Hepatocyte (in vitro differentiated cells): ENCODE results near the gene ADGRB3. TPM values are rescaled to one million over a fixed set of nuclear protein-coding genes. Genes with fewer than 3 reads are reported as not detected.

Experiments
- DNase-seq: peaks from one replicate; pipeline ENCODE4 v3.0.0-alpha.2; 2016; ENCODE audit warnings: low spot score
- H2AFZ ChIP-seq: fragments of 200-600 bp; sonication (generic); 2 replicates; pipeline ENCODE4 v1.6.0; 2016; ENCODE audit warnings: antibody characterized with exemption, mild to moderate bottlenecking
- H3K27ac ChIP-seq: fragments of 200-600 bp; sonication (generic); 2 replicates; pipeline ENCODE4 v1.5.1; 2016; ENCODE audit warnings: mild to moderate bottlenecking
- H3K27me3 ChIP-seq: fragments of 200-600 bp; sonication (generic); 2 replicates; pipeline ENCODE4 v1.6.1; 2016
- H3K36me3 ChIP-seq: fragments of 200-600 bp; sonication (generic); replicated peaks from 2 replicates; pipeline ENCODE4 v1.5.1; 2016; ENCODE audit warnings: low read depth; ENCODE audit not compliant: insufficient read depth
- H3K4me1 ChIP-seq: fragments of 200-600 bp; sonication (generic); 2 replicates; pipeline ENCODE4 v1.5.1; 2016; ENCODE audit warnings: mild to moderate bottlenecking, moderate library complexity; ENCODE audit not compliant: insufficient read depth
- H3K4me2 ChIP-seq: fragments of 200-600 bp; sonication (generic); 2 replicates; pipeline ENCODE4 v1.6.0; 2016
- H3K4me3 ChIP-seq: fragments of 200-600 bp; sonication (generic); 2 replicates; pipeline ENCODE4 v1.5.1; 2016; ENCODE audit warnings: mild to moderate bottlenecking
- H3K79me2 ChIP-seq: fragments of 200-600 bp; sonication (generic); 2 replicates; pipeline ENCODE4 v1.6.0; 2017; ENCODE audit warnings: mild to moderate bottlenecking
- H3K9me2 ChIP-seq: fragments of 200-600 bp; sonication (generic); replicated peaks from 2 replicates; pipeline ENCODE4 v1.6.0; 2017; ENCODE audit warnings: mild to moderate bottlenecking; ENCODE audit not compliant: insufficient read depth
- H3K9me3 ChIP-seq: fragments of 200-600 bp; sonication (generic); 2 replicates; pipeline ENCODE4 v1.5.1; 2016; ENCODE audit warnings: low read depth, mild to moderate bottlenecking
- H4K20me1 ChIP-seq: fragments of 200-600 bp; sonication (generic); 2 replicates; pipeline ENCODE4 v1.6.0; 2016; ENCODE audit warnings: mild to moderate bottlenecking; ENCODE audit not compliant: insufficient read depth, poor library complexity, severe bottlenecking
- CTCF ChIP-seq: fragments of 200-600 bp; sonication (generic); IDR thresholded peaks from 2 replicates; pipeline ENCODE4 v1.5.1; 2016; ENCODE audit warnings: antibody characterized with exemption, mild to moderate bottlenecking; ENCODE audit not compliant: poor library complexity
- EZH2 ChIP-seq: fragments of 200-600 bp; sonication (generic); IDR thresholded peaks from 2 replicates; pipeline ENCODE4 v1.6.1; 2016; ENCODE audit warnings: antibody characterized with exemption, mild to moderate bottlenecking, borderline replicate concordance
- EZH2phosphoT487 ChIP-seq: fragments of 200-600 bp; sonication (generic); IDR thresholded peaks from one replicate; pipeline ENCODE4 v1.6.1; 2018; ENCODE audit warnings: antibody characterized with exemption, mild to moderate bottlenecking, low read depth, moderate library complexity; ENCODE audit not compliant: unreplicated experiment, severe bottlenecking
- WGBS: methylation state at CpG from one replicate; pipeline ENCODE4 v1.1.6; 2016; ENCODE audit warnings: low lambda C conversion rate; ENCODE audit errors: missing lambda C conversion rate; 5-methylcytosine and 5-hydroxymethylcytosine counted together
- polyA plus RNA-seq: library from polyadenylated mRNA; unstranded; fragments of >200 nt; fragmentation: Nextera tagmentation; extraction: Ambion mirVana; gene quantifications from 2 replicates; pipeline ENCODE4 v1.2.1, GENCODE V29; 2016
- total RNA-seq: library from RNA; depleted of rRNA; stranded (reverse); fragments of >200 nt; gene quantifications from 2 replicates; pipeline ENCODE4 v1.2.3, GENCODE V29; 2014

Gene ADGRB3
- total and polyA plus RNA-seq, 2 experiments from 2014 or later = 0.17 to 2.2 TPM

- Histone ChIP-seq H3K4me2 (no peak overlapping the region), H4K20me1 (no peaks in the 10 kb centered on the region), H3K79me2 (no peaks in the 10 kb centered on the region), H3K36me3 (no peaks in the 10 kb centered on the region), H2AFZ (no peak overlapping the region), H3K9me3 (no peaks in the 10 kb centered on the region), H3K27me3 (no peaks in the 10 kb centered on the region), H3K4me1 (no peaks in the 10 kb centered on the region), H3K4me3 (no peak overlapping the region), H3K27ac (no peak overlapping the region), H3K9me2 (no peaks in the 10 kb centered on the region)
- WGBS = 71% methylated on average over 1 of the region's 1 CpG
- TF ChIP-seq EZH2phosphoT487 (no peak), CTCF (no peak), EZH2 (no peak)
- DNase-seq = no peak
These were observed 733.5 kb downstream of the ADGRB3 start for GRCh38 chr6:69368613-69369012.

- no peak overlapping the region for H3K27ac ChIP-seq
- DNase-seq = no peak
- WGBS = 49% methylated on average over 3 of the region's 3 CpGs
- no peak for TF ChIP-seq CTCF
- TF ChIP-seq EZH2 = no peak
- TF ChIP-seq EZH2phosphoT487 = no peak
- no peaks in the 10 kb centered on the region for H3K36me3 ChIP-seq
- H3K4me3 ChIP-seq = no peak overlapping the region
- no peaks in the 10 kb centered on the region for H3K27me3 ChIP-seq
- no peaks in the 10 kb centered on the region for H3K9me3 ChIP-seq
- no peak overlapping the region for H3K4me2 ChIP-seq
- no peak overlapping the region for H2AFZ ChIP-seq
- no peaks in the 10 kb centered on the region for H4K20me1 ChIP-seq
- H3K79me2 ChIP-seq = no peaks in the 10 kb centered on the region
- H3K4me1 ChIP-seq = no peaks in the 10 kb centered on the region
- no peaks in the 10 kb centered on the region for H3K9me2 ChIP-seq
These were observed 735.7 kb downstream of the ADGRB3 start for GRCh38 chr6:69370763-69371162.

- no peak overlapping the region for H3K4me3 ChIP-seq
- no peaks in the 10 kb centered on the region for H3K36me3 ChIP-seq
- WGBS = 27% methylated on average over 1 of the region's 1 CpG
- no peaks in the 10 kb centered on the region for H3K27me3 ChIP-seq
- DNase-seq = no peak
- H3K9me3 ChIP-seq = no peaks in the 10 kb centered on the region
- no peak overlapping the region for H3K27ac ChIP-seq
- H4K20me1 ChIP-seq = no peaks in the 10 kb centered on the region
- TF ChIP-seq CTCF = no peak
- TF ChIP-seq EZH2phosphoT487 = no peak
- no peak for TF ChIP-seq EZH2
- no peaks in the 10 kb centered on the region for H3K4me1 ChIP-seq
- H3K9me2 ChIP-seq = no peaks in the 10 kb centered on the region
- H3K4me2 ChIP-seq = no peak overlapping the region
- H3K79me2 ChIP-seq = no peaks in the 10 kb centered on the region
- H2AFZ ChIP-seq = no peak overlapping the region
These were observed 743.2 kb downstream of the ADGRB3 start for GRCh38 chr6:69378326-69378725.

GRCh38 chr6:69379518-69379917 is 744.4 kb downstream of the ADGRB3 start:
- H3K4me2 ChIP-seq = no peak overlapping the region
- no peaks in the 10 kb centered on the region for H3K27me3 ChIP-seq
- H3K9me2 ChIP-seq = no peaks in the 10 kb centered on the region
- WGBS = 79% methylated on average over 3 of the region's 3 CpGs
- no peaks in the 10 kb centered on the region for H3K9me3 ChIP-seq
- no peak overlapping the region for H3K27ac ChIP-seq
- H4K20me1 ChIP-seq = no peaks in the 10 kb centered on the region
- TF ChIP-seq EZH2phosphoT487 (no peak), CTCF (no peak), EZH2 (no peak)
- H3K4me1 ChIP-seq = no peaks in the 10 kb centered on the region
- no peaks in the 10 kb centered on the region for H3K79me2 ChIP-seq
- H2AFZ ChIP-seq = no peak overlapping the region
- H3K36me3 ChIP-seq = no peaks in the 10 kb centered on the region
- H3K4me3 ChIP-seq = no peak overlapping the region
- no peak for DNase-seq
